Measurements from ENCODE around the gene HARS2.
"Not testable (repeated sequence)": the region's sequence is repeated elsewhere in the genome, so short reads cannot be mapped to it uniquely, and the experiment has no call there.

The HARS2 gene

DNA sequence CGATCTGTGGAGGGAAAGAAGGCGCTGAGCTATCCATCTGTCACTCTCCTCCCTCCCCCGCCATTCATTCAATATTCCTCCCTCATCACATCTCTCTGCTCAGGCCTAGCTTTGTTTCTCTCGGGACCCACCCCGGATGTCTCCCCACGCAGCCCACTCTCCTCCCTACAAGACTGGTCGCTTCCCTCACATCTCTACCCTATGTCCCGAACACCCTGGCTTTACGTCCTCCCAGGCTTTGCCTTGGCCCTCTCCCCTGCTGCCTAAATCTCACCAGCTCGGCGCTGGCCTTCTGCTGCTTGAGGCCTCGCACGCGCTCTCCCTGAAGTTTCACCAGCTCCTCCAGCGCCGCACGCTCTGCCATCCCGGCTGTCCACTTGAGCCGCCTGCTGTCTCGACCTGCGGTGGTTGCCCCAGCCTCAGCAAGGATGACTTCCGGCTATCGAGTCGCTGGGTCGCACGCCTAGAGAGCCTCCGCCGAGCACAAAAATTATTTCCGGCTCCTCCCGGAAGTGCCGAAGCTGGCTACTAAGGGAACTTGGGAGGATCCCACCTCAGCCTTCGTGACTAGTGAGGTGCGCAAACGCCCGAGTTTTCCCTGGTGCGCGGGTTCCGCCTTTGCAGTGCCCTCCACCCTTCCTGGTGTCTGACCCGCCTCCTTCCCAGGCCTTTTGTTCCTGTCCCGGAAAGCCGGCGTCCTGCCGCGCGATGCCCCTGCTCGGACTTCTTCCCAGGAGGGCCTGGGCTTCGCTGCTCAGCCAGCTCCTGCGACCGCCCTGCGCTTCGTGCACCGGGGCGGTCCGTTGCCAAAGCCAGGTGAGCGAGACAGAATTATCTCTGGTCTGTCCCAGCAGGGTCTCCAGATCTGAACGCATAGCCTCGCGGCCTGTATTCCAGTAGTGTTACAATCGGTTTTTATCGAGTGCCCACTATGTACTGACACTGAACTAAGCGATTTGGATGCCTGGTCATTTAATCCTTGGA lies at the start of gene HARS2, which contains the start of gene HARS1:
HARS2 (plus strand) TSS at position 515 of the 984 bp plus-strand sequence; CDS start at position 709, 194 bp downstream.
HARS1 (minus strand) TSS at position 430 of the 984 bp plus-strand sequence; CDS start at position 364, 66 bp downstream.
- DNase-seq = peak; percentile 99

GRCh38 chr5:140641716-140642115 lies 49.5 kb upstream of the HARS2 start:
- no peak for DNase-seq

DNA sequence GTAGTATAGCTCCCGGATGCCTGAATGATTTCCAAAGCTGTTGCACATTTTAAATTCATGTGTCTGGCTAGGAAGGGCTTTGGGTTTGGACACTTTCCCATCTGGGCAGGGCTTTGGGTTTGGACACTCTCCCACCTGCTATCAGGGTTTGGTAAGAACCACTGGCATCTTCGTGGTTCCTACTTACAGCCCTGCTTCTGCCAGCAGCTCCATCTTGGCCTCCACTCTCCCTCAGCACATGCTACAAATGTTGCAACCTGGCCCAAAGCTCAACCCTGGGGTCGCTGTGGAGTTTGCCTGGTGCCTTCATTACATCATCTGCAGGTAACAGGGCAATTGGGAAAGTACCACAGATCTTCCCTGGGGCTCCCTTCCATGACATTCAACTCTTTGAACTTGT lies 48.5 kb upstream of the HARS2 start:
- DNase-seq = no peak

GRCh38 chr5:140647042-140647419 lies 44.2 kb upstream of the HARS2 start:
- peak; percentile 61 for DNase-seq

- DNase-seq = no peak
Observed at GRCh38 chr5:140658870-140659269, 32.4 kb upstream of the HARS2 start.

GRCh38 chr5:140660371-140660770 lies 30.9 kb upstream of the HARS2 start:
- DNase-seq = not testable (repeated sequence)

DNA sequence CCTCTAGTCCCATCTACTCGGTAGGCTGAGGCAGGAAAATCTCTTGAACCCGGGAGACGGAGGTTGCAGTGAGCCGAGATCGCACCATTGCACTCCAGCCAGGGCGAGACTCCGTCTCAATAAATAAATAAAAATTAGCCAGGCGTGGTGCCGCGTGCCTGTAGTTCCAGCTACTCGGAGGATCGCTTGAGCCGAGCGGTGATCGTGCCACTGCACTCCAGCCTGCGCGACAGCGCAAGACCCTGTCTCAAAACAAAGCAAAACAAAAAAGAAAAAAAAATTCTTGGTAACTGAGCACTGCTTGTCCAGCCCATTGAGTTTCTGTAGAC lies 27.3 kb upstream of the HARS2 start:
- DNase-seq = no peak

- DNase-seq = peak; percentile 98
Observed at GRCh38 chr5:140664359-140665119, 26.7 kb upstream of the HARS2 start, which contains the start of gene WDR55. Gene WDR55, plus strand, starts transcription at chr5:140664904. Its CDS starts 9 bp downstream, at chr5:140664913.

GRCh38 chr5:140671035-140671434 lies 20.2 kb upstream of the HARS2 start:
- DNase-seq = not testable (repeated sequence)

DNA sequence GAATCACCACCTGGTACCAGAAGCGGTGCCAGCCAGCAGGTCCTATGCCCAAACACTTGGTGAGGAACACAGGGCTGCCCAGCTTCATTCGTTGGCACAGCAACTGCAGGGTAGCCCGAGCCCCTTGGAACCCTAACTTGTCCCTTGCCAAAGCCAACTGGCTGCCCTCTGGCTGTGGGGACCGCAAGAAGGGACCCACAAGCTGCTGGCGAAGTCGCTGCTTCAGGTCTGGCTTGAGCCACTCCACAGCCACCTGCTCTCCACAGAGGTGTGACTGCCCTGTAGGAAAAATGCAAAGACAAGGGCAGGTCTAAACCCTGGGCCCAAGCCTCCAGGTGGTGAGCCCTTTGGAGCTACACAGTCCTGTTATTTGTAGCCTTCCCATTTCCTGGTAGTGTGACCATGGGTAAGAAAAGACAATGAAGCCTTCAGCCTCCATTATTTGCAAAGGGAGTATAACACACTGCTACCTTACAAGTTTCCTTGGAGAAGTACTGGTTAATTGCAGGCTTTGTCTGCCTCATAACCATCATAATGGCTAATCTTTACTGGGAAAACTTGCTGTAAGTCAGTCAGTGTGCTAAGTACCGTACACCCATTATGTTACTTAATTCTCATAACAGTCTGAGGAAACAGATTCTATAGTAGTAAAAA lies 19.7 kb upstream of the HARS2 start:
- DNase-seq = peak; percentile 32

- peak; percentile 74 for DNase-seq
Observed at GRCh38 chr5:140672455-140673186, 18.6 kb upstream of the HARS2 start.

DNA sequence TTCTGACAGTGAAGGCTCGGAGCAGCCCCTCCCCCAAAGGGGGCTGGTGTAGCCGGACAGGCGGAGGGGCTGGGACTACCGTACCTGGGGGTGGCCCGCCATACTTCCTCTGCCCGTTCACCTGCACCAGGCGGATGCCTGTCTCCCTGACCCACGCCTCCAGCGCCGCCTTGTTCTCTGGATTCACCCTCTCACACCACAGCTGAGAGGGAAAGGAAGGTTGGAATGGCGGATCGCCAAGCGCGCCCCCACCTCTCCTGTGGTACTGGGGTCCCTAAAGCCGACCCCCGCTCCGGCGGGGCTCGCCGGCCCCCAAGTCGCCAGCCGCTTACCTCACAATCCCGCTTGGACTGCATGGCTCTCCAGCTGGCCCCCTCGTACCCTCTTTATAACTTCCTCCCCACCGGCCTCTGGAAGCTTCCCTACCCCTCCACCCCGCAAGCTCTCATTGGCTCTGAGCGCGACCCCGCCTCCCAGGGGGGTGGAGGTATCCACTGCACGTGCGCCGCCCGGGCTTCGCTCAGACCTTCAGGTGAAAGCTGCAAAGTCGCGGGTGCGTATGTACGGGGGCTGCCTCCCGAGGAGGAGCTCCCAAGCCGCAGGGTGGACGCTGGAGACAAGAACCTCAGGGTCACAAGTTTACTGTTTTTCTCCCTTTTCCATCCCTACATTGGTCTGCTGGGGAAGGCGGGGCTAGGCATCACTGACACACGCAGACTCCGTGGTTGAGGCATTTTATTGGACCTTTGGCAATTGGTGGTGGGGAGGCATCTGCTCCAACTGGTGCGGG lies 17.9 kb upstream of the HARS2 start, which contains the start of gene DND1:
DND1 (minus strand) TSS at position 390 of the 790 bp plus-strand sequence; CDS start at position 356, 34 bp downstream.
- no peak for DNase-seq

- peak; percentile 27 for DNase-seq
Observed at GRCh38 chr5:140674211-140674610, 17.0 kb upstream of the HARS2 start.

DNA sequence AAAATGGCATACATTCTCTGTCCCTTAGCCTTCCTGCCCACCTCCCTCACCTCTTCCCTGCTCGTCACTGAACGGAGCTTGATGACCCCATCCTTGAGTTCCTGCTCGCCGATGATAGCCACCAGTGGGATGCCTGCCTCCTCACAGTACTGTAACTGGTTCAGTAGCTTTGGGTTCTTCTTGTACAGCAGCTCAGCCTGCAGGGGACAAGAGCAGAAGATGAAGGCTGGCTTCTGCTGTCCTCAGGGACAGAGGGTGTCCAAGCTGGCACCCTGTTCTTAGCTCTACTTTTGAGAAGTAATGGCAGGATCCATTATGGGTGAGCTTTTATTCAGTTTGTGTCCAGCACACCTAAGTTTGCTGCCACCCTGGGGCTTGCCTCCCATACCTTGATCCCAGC lies 16.6 kb upstream of the HARS2 start:
- no peak for DNase-seq

DNA sequence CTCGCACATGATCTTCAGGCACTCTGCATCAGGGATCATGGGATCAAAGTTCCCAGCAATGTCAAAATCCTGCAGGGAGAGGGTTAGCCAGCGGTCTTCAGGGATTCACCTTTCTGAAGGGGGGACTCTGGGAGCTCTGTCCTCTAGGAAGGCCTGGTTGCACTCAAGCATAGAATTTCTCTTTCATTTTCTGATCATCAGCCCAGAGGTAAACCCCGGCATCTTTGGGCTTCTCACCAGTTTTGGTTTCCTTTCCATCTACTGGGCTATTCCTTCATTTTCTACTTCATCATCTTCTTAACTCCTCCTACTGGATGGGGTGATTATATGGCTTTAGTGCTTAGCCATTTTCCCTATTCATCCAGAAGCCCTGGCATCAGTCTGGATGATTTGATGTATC lies 13.3 kb upstream of the HARS2 start:
- DNase-seq = no peak

DNA sequence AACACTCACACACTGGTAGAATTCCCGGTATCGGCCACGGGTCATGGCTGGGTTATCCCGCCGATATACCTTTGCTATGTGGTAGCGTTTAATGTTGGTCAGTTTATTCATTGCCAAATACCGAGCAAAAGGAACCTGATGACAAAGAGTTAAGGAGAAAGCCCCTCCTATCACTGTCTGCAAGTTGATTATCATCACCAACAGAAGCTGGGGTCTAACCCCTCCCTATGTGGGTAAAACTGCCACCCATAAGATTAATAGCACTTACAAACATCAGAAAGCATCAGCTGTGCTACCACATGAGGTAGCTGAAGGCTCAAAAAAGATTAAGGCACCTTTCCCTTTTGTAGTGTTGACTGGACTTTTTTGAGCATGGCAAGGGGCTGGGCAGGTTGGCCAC lies 12.3 kb upstream of the HARS2 start:
- DNase-seq = no peak

GRCh38 chr5:140690376-140690932 lies 801 bp upstream of the HARS2 start:
- DNase-seq = peak; percentile 63

- no peak for DNase-seq
Observed at GRCh38 chr5:140694276-140694675, 3.0 kb downstream of the HARS2 start.

DNA sequence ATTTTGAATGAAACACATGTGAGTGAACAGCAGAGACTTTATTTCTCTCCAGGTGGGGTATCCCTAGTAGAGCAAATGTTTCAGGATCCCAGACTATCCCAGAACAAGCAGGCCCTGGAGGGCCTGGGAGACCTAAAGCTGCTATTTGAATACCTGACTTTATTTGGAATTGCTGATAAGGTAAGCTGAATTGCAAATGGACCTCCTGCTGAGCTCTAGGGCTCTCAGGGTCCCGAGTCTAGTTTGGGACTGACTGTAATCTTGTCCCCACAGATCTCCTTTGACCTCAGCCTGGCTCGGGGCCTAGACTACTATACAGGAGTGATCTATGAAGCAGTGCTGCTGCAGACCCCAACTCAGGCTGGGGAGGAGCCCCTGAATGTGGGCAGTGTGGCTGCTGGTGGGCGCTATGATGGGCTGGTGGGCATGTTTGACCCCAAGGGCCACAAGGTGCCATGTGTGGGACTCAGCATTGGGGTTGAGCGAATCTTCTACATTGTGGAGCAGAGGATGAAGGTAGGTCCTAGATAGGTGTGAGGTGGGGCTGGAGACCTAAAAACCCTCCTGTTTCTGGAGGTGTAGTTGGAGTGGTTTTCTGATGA lies 5.7 kb downstream of the HARS2 start:
- no peak for DNase-seq

Data from DMS53 (cell line).